ENCODE results near the gene RPL32.
A peak's percentile ranks its signal among the peaks of the same experiment; 100 is the strongest.
"Not testable (repeated sequence)": the region's sequence is repeated elsewhere in the genome, so short reads cannot be mapped to it uniquely, and the experiment has no call there.

The RPL32 gene

DNA sequence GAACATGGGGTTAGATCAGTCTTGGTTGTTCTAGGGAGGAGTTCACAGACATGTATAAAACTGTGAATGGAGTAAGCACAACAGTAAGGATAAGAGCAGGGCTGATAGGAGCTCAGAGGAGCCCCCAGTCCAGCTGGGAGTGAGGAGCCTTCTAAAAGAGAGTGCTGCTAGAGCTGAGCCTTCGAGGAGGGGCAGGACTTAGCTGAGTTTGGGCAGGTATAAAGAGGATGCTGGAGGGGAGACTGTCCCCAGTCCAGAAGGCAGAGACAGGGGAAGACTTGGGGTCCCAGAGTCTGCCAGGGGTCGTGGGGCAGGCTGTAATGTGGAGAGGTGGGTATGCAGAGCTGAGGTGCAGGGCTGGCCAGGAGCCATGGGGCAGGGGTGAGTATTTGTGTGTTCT is 32.8 kb downstream of the RPL32 start:
- DNase-seq (ENCODE audit: low read depth), result no peak

DNA sequence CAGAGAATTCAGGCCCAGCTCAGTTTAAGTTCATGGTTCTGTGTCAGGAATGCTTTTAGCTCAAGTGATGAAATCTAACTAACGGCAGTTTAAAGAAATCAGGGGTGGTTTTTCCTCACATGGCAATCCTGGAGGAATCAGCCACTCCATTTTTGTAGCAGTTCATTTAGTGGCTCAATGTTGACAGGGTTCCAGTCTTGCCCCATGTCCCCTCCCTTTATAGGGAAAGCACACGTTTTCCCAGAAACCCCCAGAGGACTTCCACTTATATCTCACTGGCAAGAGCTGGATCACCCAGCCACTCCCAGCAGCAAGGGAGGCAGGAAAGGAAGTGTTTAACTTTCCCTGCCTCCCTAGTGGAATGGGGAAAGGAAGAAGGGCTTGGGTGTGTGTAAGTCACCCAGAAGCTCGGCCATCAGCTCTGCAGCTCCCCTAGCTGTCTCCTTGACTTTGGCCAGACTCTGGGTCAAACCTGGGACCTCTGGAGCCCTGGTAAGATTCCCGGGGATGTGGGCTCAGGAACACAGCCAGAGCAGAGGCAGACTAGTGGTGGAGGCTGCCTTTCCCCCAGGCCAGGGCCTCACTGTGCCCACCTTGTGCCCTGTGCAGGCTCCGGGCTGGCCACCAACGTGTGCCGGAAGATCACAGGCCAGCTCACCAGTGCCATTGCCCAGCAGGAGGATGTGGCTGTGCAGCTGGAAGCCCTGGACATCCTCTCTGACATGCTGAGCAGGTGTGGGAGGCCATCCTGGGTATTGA is 33.6 kb downstream of the RPL32 start:
- DNase-seq (ENCODE audit: low read depth), result no peak

DNA sequence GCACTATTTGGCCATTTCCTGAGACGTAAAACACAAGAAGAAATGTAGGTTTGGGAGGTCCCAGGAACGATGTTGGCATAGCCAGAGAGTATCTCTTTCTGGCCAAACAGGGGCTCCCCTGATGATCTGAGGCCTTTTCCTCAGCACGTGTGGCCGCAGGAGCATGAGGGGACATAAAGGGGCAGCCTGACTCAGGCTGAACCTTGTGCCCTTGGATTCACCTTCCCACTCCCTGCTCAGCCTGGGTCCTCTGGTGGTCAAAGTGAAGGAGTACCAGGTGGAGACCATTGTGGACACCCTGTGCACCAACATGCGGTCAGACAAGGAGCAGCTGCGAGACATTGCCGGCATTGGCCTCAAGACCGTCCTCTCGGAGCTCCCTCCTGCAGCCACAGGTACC is 34.3 kb downstream of the RPL32 start:
- no peak for DNase-seq (ENCODE audit: low read depth)

DNA sequence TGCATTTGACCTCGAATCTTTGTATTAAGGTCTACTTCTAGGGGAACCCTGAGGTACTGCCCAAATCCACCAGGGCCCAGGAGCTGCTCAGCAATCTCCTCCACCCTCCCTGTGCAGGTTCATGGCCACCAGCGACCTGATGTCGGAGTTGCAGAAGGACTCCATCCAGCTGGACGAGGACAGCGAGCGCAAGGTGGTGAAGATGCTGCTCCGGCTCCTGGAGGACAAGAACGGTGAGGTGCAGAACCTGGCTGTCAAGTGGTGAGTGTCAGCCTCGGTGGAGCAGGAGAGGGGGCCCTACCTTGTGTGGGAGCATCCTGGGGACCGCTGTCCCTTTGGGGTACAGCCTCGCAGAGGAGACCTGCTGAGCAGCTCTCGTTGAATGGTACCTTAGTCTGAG is 38.0 kb downstream of the RPL32 start:
- no peak for DNase-seq (ENCODE audit: low read depth)

DNA sequence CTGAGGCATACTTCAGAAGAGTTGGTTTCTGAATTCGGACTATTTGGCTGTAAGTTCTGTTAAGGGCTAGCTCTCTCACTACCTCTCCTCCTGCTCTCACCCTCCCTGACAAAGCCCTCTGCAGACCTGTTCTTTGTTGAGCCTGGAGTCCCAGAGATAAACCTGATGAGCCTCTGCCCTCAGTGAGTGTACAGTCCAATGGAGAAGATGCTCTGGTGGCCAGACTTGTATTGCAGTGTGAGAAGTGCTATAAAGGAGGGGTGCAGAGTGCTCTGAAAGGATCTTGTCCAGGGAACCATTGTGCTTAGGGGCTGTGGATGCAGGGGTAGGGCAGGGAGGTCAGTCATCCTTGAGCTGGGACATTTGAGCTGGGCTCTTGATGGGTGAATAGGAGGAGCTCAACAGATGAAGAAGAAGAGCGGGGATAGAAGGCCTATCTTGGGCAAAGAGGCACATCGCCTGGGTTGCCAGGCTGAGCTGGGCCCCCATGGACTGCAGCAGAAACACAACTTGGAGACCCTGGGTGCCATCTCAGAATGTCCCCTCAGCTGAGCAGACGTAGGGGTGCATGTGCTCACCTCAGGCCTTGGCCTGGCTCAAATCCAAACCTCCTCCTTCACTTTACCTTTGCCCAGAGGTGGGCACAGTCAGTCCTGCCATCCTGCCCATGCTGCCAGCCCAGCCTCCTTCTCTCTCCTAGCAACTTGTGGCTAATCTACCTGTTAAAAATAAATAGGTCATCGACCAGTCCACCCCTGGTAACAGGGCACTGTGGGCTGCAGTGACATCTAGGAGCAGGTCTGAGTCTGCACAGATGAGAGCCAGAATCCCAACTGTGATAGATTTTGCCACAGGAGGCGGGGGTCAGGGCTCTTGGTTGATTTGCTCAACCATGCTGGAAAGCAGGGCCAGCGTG is 41.6 kb downstream of the RPL32 start:
- DNase-seq (ENCODE audit: low read depth), result no peak

DNA sequence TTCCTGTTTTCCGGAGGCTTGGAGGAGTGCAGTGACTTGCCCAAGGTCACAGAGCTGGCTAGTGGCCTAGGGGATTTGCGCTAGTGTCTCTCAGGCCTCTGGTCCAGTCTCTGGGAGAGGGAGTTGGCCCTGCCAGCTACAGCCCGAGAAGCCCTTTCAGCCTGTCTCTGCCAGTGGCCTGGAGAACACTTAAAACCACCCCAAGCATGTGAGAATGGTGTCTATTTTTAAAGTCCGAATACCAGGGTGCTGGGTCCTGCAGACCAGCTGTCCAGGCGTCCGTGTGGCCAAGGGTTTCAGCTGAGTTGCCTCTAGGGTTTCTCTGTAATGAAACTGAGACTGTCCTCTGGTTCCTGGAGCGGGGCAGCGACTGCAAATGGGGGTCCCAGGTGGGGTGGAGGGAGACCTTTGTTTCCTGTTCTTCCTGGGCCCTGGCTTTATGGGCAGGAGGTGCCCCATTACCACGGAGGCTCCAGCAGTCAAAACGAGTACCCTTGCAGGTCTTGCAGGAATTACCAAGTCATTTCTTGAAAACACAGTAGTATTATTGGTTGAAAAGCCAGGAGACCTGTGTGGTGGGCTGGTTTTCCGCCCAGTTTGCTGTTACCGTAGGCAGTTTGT is 42.7 kb downstream of the RPL32 start:
- no peak for DNase-seq (ENCODE audit: low read depth)

DNA sequence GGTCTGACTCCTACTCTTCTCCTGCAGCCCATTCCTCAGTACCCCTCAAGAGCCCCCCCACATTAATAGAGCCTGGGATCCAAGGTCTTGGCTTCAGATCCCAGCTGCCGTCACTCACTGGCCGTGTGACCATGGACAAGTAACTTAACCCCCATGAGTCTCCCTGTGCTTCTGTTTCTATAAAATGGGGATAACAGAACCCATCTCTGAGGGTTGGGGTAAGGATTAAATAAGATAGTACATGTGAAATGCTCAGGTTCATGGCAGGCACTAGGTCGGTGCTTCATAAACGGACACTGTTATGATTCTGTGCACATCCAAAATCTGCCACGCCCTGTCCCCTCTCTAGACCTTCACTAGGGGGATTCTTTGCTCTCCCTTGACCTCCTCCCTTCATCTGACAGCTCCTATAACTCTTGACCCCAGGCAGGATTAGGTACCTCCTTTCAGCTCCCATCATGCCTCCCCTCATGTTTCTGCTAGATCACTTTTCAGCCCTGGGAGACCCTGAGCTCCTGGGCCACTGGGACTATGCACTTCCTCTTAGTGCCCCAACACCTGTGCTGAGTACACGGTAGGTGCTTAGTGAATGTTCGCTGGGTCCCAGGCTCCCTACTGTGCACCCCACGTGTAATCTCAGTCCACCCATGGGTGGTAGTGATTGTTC is 43.3 kb downstream of the RPL32 start:
- DNase-seq (ENCODE audit: low read depth), result no peak

DNA sequence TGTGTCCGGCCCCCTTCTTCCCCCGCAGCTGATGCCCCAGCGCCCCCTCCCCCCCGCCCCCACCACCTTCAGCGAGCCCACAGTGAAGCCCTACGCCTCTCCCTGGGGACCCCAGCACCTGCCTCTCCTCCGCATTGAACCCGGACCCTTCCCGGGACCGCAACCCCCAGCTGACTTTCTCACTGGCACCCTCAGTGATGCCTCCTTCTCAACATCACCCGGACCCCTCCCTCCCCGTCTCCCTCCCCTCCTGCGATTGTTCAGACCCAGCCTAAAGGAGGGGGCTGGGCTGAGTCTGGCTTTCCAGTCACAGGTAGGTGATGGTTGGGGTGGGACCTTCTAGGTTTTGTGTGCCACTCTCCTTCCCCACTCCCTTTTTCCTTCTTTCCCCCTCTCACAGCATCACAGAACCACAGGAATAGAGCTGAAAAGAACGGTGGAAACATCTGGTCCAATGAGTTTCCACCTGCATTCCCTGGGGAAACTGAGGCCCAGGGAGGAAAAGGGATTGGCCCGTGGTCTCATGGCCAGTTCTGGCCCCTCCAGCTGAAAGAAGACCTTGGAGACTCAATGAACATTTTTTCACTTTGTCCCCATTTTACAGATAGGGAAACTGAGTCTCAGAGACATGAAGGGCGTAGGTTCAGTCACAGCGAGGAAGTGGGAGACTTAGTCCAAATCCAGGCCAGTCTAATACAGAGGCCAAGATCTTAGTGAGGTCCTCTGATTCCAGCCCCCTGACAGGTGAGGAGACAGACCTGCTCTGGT is 44.1 kb downstream of the RPL32 start:
- no peak for DNase-seq (ENCODE audit: low read depth)

DNA sequence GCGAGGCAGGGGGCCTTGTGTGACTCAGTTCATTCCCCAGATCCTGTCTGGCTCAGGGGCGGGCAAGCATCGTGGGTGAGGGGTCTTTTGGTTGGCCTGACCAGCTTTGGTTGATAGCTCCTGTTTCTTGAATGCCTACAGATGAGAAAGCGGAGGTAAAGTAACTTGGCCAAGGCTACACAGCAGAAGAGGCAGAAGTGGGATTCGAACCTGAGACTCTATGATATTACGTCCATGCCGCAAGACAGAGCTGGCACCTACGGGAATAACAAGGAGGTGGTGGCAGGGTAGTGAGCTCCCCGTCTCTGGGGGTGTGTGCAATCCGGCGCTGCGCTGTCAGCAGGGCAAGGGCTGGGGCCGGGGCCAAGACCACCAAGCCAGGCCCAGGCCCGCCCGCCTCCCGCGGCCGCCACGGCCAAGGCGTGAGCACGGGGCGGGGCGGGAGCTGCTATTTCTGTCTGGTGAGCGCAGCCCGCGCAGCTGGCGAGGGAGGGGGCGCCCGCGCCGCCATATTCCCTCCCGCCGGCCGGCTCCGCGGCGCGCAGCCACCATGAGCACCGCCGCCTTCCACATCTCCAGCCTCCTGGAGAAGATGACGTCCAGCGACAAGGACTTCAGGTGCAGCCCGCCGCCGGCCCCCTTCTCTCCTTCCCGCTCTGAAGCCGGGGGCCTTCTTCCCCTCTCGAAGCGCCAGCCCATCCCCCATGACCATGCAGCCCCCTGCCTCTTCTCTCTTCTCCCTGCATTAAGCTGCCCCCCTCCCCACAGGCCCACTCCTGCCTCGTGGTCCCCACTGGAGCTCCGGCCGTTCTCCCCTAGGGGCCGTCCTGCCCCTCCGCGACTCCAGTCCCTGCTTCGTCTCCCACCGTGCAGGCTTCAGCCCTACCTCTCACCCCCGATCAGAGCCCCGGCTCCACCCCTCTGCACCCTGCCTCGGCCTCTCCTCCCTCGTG is 44.9 kb downstream of the RPL32 start, which contains the start of gene CAND2:
Gene CAND2 (plus strand): TSS at position 510 of the 953 bp plus-strand sequence. CDS start 41 bp downstream, at position 551.
- no peak for DNase-seq (ENCODE audit: low read depth)

DNA sequence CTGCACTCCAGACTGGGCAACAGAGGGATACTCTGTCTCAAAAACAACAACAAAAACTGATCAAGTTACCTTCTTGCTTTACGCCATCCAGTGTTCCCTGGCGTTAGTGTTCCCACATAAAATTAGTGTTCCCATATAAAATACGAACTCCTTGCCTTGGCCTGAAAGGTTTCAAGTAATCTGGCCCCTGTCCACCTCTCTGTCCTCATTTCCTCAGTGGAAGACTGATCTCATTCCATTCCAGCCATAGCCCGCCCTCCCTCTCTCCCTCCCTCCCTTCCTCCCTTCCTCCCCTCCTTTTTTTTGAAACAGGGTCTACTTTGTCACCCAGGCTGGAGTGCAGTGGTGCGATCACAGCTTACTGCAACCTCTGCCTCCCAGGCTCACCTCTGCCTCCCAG is 47.7 kb downstream of the RPL32 start:
- DNase-seq (ENCODE audit: low read depth), result no peak

DNA sequence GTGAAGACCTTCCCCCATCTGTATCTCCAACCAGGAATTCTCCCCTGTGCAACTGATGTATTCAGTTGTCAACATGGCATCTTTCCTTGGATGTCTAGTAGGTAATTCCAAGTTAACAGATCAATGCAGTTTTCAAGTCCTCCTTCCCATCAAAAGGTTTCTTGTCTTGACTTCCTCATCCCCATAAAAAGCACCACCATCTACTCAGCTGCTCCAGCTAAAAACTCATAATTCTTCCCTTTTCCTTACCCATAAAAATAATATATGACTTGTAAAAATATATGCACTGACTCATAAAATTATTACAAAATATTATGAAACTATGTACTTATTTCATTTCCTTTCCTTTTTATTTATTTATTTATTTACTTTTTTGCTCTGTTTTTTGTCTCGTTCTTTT is 49.9 kb downstream of the RPL32 start:
- DNase-seq (ENCODE audit: low read depth), result no peak

DNA sequence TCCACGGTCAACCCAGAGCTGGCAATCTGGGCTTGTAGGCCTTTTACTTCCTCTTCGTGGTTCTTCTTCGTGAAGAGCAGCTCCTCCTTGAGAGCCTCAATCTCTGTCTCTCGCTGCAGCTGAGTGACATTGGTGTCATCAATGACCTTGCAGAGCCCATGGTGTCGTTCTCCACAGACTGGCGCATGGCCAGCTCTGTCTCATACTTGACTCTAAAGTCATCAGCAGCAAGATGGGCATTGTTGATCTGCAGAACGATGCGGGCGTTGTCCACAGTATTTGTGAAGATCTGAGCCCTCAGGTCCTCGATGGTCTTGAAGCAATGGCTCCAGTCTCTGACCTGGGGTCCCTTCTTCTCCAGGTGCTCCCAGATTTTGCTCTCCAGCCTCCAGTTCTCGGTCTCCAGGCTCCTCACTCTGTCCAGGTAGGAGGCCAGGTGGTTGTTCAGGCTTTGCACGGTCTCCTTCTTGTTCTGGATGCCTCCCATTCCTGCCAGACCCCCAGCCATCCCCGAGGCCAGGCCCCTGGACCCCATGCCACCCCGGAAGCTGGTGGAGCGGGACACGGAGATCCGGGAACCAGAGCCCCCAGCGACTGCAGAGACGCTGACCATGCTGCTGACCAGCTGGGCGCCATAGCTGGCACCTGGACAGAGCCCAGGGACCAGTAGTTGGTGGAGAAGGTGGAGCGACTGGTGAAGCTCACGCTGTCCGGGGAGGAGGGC is 53.2 kb downstream of the RPL32 start:
- not testable (repeated sequence) for DNase-seq (ENCODE audit: low read depth)

DNA sequence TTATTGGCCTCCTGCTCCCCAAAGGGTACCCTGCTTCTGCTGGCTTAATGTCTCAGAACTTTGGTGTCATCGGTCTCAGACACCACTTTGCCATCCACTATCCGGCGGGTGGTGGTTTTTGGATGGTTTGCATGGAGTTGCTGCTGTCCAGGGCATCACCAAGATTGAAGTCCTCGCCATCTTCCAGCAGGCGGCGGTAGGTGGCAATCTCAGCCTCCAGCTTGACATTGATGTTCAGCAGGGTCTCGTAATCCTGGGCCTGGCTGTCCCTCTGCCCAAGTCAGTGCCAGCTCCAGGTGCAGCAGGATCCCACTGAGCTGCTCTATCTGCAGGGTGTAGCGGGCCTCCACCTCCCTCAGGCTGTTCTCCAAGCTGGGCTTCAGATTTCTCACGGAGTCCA is 54.0 kb downstream of the RPL32 start:
- DNase-seq (ENCODE audit: low read depth), result peak; percentile 8

DNA sequence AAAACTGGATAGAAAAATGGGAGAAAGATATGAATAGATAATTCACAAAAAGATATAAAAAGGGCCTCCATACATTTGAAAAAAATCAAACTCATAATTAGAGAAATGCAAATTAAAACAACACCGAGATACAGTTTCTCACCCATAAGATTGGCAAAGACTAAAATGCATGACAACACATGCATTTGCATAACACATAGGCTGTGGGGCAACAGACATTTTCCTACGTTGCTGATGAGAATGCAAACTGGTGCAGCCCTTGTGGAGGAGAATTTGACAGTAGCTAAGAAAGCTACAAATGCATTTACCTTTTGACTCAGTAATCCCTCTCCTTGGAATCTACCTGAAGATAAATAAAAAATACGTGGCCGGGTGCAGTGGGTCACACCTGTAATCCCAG is 56.3 kb downstream of the RPL32 start:
- DNase-seq (ENCODE audit: low read depth), result no peak

Data from stimulated activated CD8-positive, alpha-beta memory T cell treated with anti-CD3 and anti-CD28 coated beads, Interleukin-15, amount 100 ng/mL, for 24 hours (primary cell).